Panc1 (cell line): ENCODE results near the gene ALPL. TPM values are rescaled to one million over a fixed set of nuclear protein-coding genes. Genes with fewer than 3 reads are reported as not detected.

Experiments used
- ATAC-seq: fragments of 200-7000 bp; cut with Tn5 transposase; 2 replicates; pipeline ENCODE4 v1.9.1; 2020; ENCODE audit warnings: mild to moderate bottlenecking, moderate library complexity
- BruUV-seq: library from RNA; stranded (reverse); fragments of 400-500 nt; replicated peaks from 2 replicates; lab custom pipeline; 2021; lab: Mats Ljungman, UMichigan
- CTCF ChIA-PET: fragments of 300-600 bp; sonication (Branson Sonifier 250); formaldehyde crosslinking; loops from one replicate; lab custom pipeline; 2022; ENCODE audit warnings: antibody characterized with exemption; lab: Charles Lee
- POLR2A ChIA-PET: fragments of 300-600 bp; sonication (Branson Sonifier 250); formaldehyde crosslinking; loops from one replicate; lab custom pipeline; 2022; ENCODE audit warnings: antibody characterized with exemption; lab: Charles Lee
- DNase-seq: peaks from one replicate; pipeline ENCODE4 v3.0.0-alpha.2; 2010; ENCODE audit warnings: low read depth, low spot score
- H3K27ac ChIP-seq: 2 replicates; pipeline ENCODE4 v1.5.1; 2011; ENCODE audit warnings: mild to moderate bottlenecking, low read length, inconsistent platforms
- H3K27me3 ChIP-seq: fragments of 200-500 bp; sonication (Bioruptor generic); 2 replicates; pipeline ENCODE4 v1.6.0; 2014; ENCODE audit warnings: low read length, inconsistent platforms; ENCODE audit not compliant: control insufficient read depth, insufficient read depth
- H3K36me3 ChIP-seq: fragments of 200-500 bp; sonication (Bioruptor generic); 2 replicates; pipeline ENCODE4 v1.5.1; 2014; ENCODE audit warnings: inconsistent platforms, mild to moderate bottlenecking, low read length, moderate library complexity; ENCODE audit not compliant: control insufficient read depth, insufficient read depth
- H3K4me1 ChIP-seq: 2 replicates; pipeline ENCODE4 v1.5.1; 2011; ENCODE audit warnings: inconsistent platforms, mild to moderate bottlenecking, low read length, moderate library complexity; ENCODE audit not compliant: control insufficient read depth, insufficient read depth
- H3K4me3 ChIP-seq, 2 experiments: 2 replicates each; pipeline ENCODE4 v1.5.1; 2011 to 2012; ENCODE audit warnings: low read depth in 2 of 2, low read length in 2 of 2, mild to moderate bottlenecking in 2 of 2, inconsistent platforms in 1 of 2, moderate library complexity in 1 of 2
- H3K9me3 ChIP-seq: fragments of 200-500 bp; sonication (Bioruptor generic); 2 replicates; pipeline ENCODE4 v1.5.1; 2014; ENCODE audit warnings: low read depth, mild to moderate bottlenecking, inconsistent platforms, low read length, moderate library complexity; ENCODE audit not compliant: control insufficient read depth, insufficient read depth
- CTCF ChIP-seq: fragments of 450-650 bp; IDR thresholded peaks from 2 replicates; pipeline ENCODE4 v1.5.1; 2017; ENCODE audit warnings: mild to moderate bottlenecking
- POLR2AphosphoS5 ChIP-seq: IDR thresholded peaks from 2 replicates; pipeline ENCODE4 v1.6.1; 2012; ENCODE audit warnings: mild to moderate bottlenecking, low read depth, low read length, moderate library complexity
- REST ChIP-seq, 2 experiments: IDR thresholded peaks; 2 replicates each; pipeline ENCODE4 v1.6.1; 2011 to 2012; ENCODE audit warnings: low read depth in 2 of 2, control low read depth in 1 of 2, low read length in 1 of 2, mild to moderate bottlenecking in 1 of 2, moderate library complexity in 1 of 2; ENCODE audit not compliant: insufficient read depth in 1 of 2
- SIN3A ChIP-seq: IDR thresholded peaks from 2 replicates; pipeline ENCODE4 v1.6.1; 2012; ENCODE audit warnings: low read depth, mild to moderate bottlenecking, low read length, moderate library complexity, borderline replicate concordance; ENCODE audit not compliant: insufficient read depth
- TCF7L2 ChIP-seq: IDR thresholded peaks from 2 replicates; pipeline ENCODE4 v1.6.1; 2011; ENCODE audit warnings: mild to moderate bottlenecking, low read depth, low read length, inconsistent platforms
- in situ Hi-C: cut with HindIII; loops from 2 replicates; pipeline ENCODE4 v1.10.0; 2016; ENCODE audit warnings: low sequenced_read_pairs, low pct_unique_long_range_greater_than_20kb
- intact Hi-C: fragments of 100-400 bp; cut with micrococcal nuclease; formaldehyde crosslinking; loops from one replicate; pipeline ENCODE4 v1.10.0; 2022; ENCODE audit not compliant: unreplicated experiment
- total RNA-seq: library from RNA; stranded (reverse); gene quantifications from one replicate; pipeline ENCODE4 v1.2.1, GENCODE V29; 2021; ENCODE audit not compliant: unreplicated experiment

ALPL gene
- total RNA-seq, 1 experiment from 2014 or later = 0.82 TPM

GRCh38 chr1:21491488-21492355 is 17.5 kb upstream of the ALPL start:
- Histone ChIP-seq H3K4me3 (no peak overlapping the region), H3K36me3 (no peaks in the 10 kb centered on the region), H3K4me1 (no peaks in the 10 kb centered on the region), H3K9me3 (no peaks in the 10 kb centered on the region), H3K27me3 (no peaks in the 10 kb centered on the region; the same call in 1 of the 2 replicates), H3K27ac (no peak overlapping the region)
- no peak for TF ChIP-seq SIN3A
- no peak for TF ChIP-seq POLR2AphosphoS5
- no peak for TF ChIP-seq TCF7L2
- TF ChIP-seq CTCF = no peak
- no peak for TF ChIP-seq REST (IDR thresholded peaks at IDR 0.05; ENCODE audit: insufficient read depth in 1 of 2, low read depth in 2 of 2, low read length in 1 of 2)
- ATAC-seq (no peak), DNase-seq (no peak)
- in situ Hi-C loops = no loop called here
- intact Hi-C loops = loop anchor here (10.0 kb wide), 1 partner anchor 117 kb away; no protein-coding TSS in a partner anchor
- POLR2A ChIA-PET = no interaction called here
- BruUV-seq = no TSS peak
- CTCF ChIA-PET = interaction anchor here (0.5 to 1.5 kb wide), 4 partner anchors 23 to 259 kb away, joined by 3 to 12 read pairs (median 3); no protein-coding TSS in a partner anchor

- ChIA-PET CTCF (interaction anchor here (0.7 kb wide), 1 partner anchor 23 kb away, joined by 3 read pairs; no protein-coding TSS in a partner anchor), POLR2A (interaction anchor here (0.6 kb wide), 1 partner anchor 30 kb away, joined by 6 read pairs; no protein-coding TSS in a partner anchor)
- BruUV-seq = no TSS peak
Measured at GRCh38 chr1:21492356-21492625, 16.9 kb upstream of the ALPL start.

More at GRCh38 chr1:21492356-21492625, 16.9 kb upstream of the ALPL start:
- Histone ChIP-seq H3K4me3 (no peak overlapping the region), H3K27me3 (no peaks in the 10 kb centered on the region; the same call in 1 of the 2 replicates), H3K36me3 (no peaks in the 10 kb centered on the region), H3K4me1 (no peaks in the 10 kb centered on the region), H3K9me3 (no peaks in the 10 kb centered on the region), H3K27ac (no peak overlapping the region)
- no peak for DNase-seq
- no peak for ATAC-seq
- TF ChIP-seq SIN3A = no peak
- TF ChIP-seq POLR2AphosphoS5 = no peak
- in situ Hi-C loops = no loop called here
- intact Hi-C loops = loop anchor here (10.0 kb wide), 1 partner anchor 117 kb away; no protein-coding TSS in a partner anchor
